ENCODE measurements around the gene NKX6-2. TPM values are rescaled to one million over a fixed set of nuclear protein-coding genes. Genes with fewer than 3 reads are reported as not detected.

The NKX6-2 gene
- polyA plus RNA-seq, 1 donor, result 1.7 TPM

DNA sequence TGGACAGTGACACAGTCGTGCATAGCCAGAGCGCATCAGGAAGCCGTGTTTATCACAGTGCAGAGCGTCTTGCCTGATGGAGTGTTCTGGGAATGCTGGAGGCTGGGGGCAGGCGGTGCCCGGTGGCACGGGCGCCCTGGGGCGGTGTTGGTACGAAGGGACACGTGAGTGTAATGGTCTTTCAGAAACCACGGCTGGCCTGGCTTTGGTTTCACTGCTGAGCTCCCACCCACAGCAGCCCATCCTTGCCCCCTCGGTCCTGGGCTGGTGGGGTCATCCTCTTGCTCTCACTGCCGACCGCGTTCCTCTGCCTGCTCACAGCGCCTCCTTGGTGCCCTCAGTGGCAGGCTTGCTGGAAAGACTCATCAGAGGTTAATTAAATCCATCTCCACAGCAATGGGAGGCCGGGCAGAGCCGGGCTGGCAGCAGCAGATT is 50.6 kb downstream of the NKX6-2 start:
- Histone ChIP-seq H3K27ac (ENCODE audit: low read length) (no peak overlapping the region), H3K9me3 (ENCODE audit: control insufficient read depth, low read depth, low read length) (peaks cover 3% of the 10 kb centered on the region), H3K36me3 (ENCODE audit: control insufficient read depth, insufficient read depth, low read length) (peaks cover 11% of the 10 kb centered on the region), H3K4me1 (ENCODE audit: control insufficient read depth, insufficient read depth, low read length) (no peaks in the 10 kb centered on the region), H3K27me3 (ENCODE audit: control insufficient read depth, insufficient read depth, low read length) (no peaks in the 10 kb centered on the region), H3K4me3 (ENCODE audit: low read length) (no peak overlapping the region)
- no CpG with 5 or more reads among the region's 19 CpGs for WGBS (ENCODE audit: insufficient coverage, low lambda C conversion rate)
- DNase-seq, result no peak

DNA sequence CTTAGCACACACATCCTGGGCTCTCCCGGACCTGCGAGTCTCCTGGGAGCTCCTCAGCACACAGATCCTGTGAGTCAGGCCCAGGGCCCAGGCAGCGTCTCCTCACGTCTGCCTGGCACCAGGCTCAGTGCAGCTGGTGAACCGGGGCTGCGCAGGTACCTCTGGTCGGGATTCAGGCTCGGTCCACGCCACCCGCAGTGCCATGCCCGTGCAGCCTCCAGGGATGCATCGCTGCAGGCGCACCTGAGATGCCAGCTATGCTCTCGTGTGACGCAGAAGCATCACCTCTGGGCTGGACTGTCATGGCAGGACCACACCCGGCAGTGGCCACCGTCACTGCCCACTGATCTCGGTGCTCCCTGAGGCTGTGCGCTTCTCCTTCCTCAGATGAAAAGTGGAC is 52.0 kb downstream of the NKX6-2 start:
- no peaks in the 10 kb centered on the region for H3K27me3 ChIP-seq (ENCODE audit: control insufficient read depth, insufficient read depth, low read length)
- no peak for DNase-seq
- H3K4me1 ChIP-seq (ENCODE audit: control insufficient read depth, insufficient read depth, low read length), result no peaks in the 10 kb centered on the region
- no peak overlapping the region for H3K4me3 ChIP-seq (ENCODE audit: low read length)
- H3K9me3 ChIP-seq (ENCODE audit: control insufficient read depth, low read depth, low read length), result peaks cover 2% of the 10 kb centered on the region
- WGBS (ENCODE audit: insufficient coverage, low lambda C conversion rate), result no CpG with 5 or more reads among the region's 19 CpGs
- no peak overlapping the region for H3K27ac ChIP-seq (ENCODE audit: low read length)
- peaks cover 11% of the 10 kb centered on the region for H3K36me3 ChIP-seq (ENCODE audit: control insufficient read depth, insufficient read depth, low read length)

Other genes starting within 250 kb of the NKX6-2 start
- 25.3 TPM for gene INPP5A, start 248.4 kb downstream of the NKX6-2 start, polyA plus RNA-seq
- 0.75 TPM for gene CFAP46, start 156.4 kb upstream of the NKX6-2 start, polyA plus RNA-seq

Data from large intestine (tissue), 3 donors.